Fibroblast of skin of right quadriceps (primary cell): ENCODE data around the gene TNRC18.
A peak's percentile ranks its signal among the peaks of the same experiment; 100 is the strongest.
"Not testable (repeated sequence)": the region's sequence is repeated elsewhere in the genome, so short reads cannot be mapped to it uniquely, and the experiment has no call there.

ENCODE experiments used
- DNase-seq: peaks from one replicate; pipeline ENCODE4 v3.0.0-alpha.2; 2013

Gene TNRC18

GRCh38 chr7:5284304-5285281 is 139.0 kb downstream of the TNRC18 start:
- DNase-seq: no peak

GRCh38 chr7:5283421-5284303 is 140.0 kb downstream of the TNRC18 start:
- no peak for DNase-seq

- DNase-seq: peak; percentile 33
These were observed 140.9 kb downstream of the TNRC18 start, which contains the start of gene SLC29A4 for GRCh38 chr7:5282543-5283316. Gene SLC29A4 (plus strand): TSS chr7:5282943. CDS start chr7:5287817, 4,874 bp downstream.

- DNase-seq: not testable (repeated sequence)
These were observed 141.8 kb downstream of the TNRC18 start for GRCh38 chr7:5281598-5282500.

GRCh38 chr7:5279734-5280133 is 143.9 kb downstream of the TNRC18 start:
- no peak for DNase-seq

GRCh38 chr7:5278766-5279165 is 144.9 kb downstream of the TNRC18 start:
- peak; percentile 16 for DNase-seq

GRCh38 chr7:5276611-5277010 is 147.0 kb downstream of the TNRC18 start:
- no peak for DNase-seq

- not testable (repeated sequence) for DNase-seq
These were observed 147.5 kb downstream of the TNRC18 start for GRCh38 chr7:5276123-5276522.

- not testable (repeated sequence) for DNase-seq
These were observed 148.1 kb downstream of the TNRC18 start for GRCh38 chr7:5275510-5275909.

- not testable (repeated sequence) for DNase-seq
These were observed 148.6 kb downstream of the TNRC18 start for GRCh38 chr7:5274985-5275431.

- no peak for DNase-seq
These were observed 149.2 kb downstream of the TNRC18 start for GRCh38 chr7:5274441-5274840.

- DNase-seq: not testable (repeated sequence)
These were observed 149.7 kb downstream of the TNRC18 start for GRCh38 chr7:5273831-5274405.

- DNase-seq: no peak
These were observed 152.8 kb downstream of the TNRC18 start for GRCh38 chr7:5270788-5271187.

GRCh38 chr7:5269992-5270657 is 153.5 kb downstream of the TNRC18 start:
- DNase-seq: not testable (repeated sequence)

GRCh38 chr7:5267829-5268228 is 155.8 kb downstream of the TNRC18 start:
- not testable (repeated sequence) for DNase-seq

GRCh38 chr7:5266191-5267028 is 157.2 kb downstream of the TNRC18 start:
- no peak for DNase-seq

GRCh38 chr7:5265320-5266190 is 158.1 kb downstream of the TNRC18 start:
- no peak for DNase-seq

- DNase-seq: not testable (repeated sequence)
These were observed 160.6 kb downstream of the TNRC18 start for GRCh38 chr7:5263066-5263465.
